Right renal pelvis (tissue), 4 donors: ENCODE measurements around the gene C22orf23. TPM values are rescaled to one million over a fixed set of nuclear protein-coding genes. Genes with fewer than 3 reads are reported as not detected.

Experiments
- DNase-seq, 4 donors: peaks; one replicate each; pipeline ENCODE4 v3.0.0-alpha.2; 2013; ENCODE audit warnings: low read depth in 4 of 4, low spot score in 3 of 4, missing footprints in 1 of 4
- polyA plus RNA-seq, 4 donors: library from polyadenylated mRNA; unstranded; fragments of 120-200 nt; gene quantifications; one replicate each; pipeline ENCODE4 v1.2.1, GENCODE V29; 2013; ENCODE audit not compliant: insufficient read length in 4 of 4

Gene C22orf23
- polyA plus RNA-seq, 4 donors: 6.1 to 8.0 (median 6.8) TPM

GRCh38 chr22:37929390-37929789 is 24.0 kb downstream of the C22orf23 start:
- DNase-seq: no peak

DNA sequence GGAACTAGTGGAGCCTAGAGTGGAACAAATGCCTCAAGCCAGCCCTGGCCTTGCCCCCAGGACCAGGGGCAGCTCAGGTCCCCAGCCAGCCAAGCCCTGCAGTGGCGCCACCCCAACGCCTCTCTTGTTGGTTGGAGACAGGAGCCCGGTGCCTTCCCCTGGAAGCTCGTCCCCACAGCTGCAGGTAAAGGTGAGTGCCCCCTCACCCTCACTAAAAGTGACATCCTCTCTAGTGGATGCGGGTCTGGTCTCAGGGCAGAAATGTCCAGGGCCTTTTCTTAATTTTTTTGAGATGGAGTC is 25.8 kb downstream of the C22orf23 start:
- no peak for DNase-seq

DNA sequence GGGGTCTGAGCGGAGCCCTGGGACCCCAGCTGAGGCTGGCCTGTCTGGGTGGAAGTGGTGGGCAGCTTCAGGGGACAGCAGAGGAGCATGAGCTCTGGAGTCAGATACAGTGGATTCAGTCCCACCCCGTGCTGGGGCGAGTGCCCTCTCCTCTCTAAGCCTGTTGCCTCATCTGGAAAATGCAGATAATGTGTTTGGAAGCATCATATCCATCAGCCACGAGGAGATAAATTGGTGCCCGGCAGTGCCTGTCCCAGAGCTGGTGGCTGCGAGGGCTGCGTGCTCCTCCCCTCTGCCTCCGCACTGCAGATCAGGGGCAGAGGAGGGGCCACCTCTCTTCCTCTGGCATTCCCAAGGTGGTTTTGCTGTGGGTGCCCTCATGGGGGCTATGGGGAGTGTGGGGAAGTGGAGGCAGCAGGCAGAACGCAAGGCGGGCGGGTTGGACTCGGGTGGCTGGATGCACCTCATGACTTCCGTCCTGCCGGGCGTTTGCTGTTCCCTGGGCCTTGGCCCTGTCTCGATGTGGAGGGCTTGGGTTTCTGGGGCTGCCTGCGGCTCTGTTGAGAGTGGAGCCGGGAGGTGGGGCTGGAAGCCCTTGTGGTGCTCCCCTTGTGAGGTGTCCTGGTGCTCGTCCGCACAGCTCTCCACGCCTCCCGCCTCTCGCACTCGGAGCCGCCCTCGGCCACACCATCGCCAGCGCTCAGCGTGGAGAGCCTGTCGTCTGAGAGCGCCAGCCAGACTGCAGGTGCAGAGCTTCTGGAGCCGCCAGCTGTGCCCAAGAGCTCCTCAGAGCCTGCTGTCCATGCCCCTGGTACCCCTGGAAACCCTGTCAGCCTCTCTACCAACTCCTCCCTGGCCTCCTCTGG is 26.4 kb downstream of the C22orf23 start:
- no peak for DNase-seq

GRCh38 chr22:37926358-37926757 is 27.0 kb downstream of the C22orf23 start:
- no peak for DNase-seq

DNA sequence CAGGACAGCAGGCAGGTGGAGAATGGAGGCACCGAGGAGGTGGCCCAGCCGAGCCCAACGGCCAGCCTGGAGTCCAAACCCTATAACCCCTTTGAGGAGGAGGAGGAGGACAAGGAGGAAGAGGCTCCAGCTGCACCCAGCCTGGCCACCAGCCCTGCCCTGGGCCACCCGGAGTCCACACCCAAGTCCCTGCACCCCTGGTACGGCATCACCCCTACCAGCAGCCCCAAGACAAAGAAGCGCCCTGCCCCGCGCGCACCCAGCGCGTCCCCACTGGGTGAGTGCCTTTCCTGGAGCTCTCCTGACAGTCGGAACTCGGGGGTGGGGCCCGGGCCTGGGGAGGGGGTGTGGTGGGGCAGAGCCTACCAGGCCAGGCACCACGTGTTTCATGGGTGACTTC is 27.6 kb downstream of the C22orf23 start:
- DNase-seq: no peak

- DNase-seq: peak in 1 of 4 donors; percentile 47
Measured at GRCh38 chr22:37925330-37925729, 28.1 kb downstream of the C22orf23 start.

DNA sequence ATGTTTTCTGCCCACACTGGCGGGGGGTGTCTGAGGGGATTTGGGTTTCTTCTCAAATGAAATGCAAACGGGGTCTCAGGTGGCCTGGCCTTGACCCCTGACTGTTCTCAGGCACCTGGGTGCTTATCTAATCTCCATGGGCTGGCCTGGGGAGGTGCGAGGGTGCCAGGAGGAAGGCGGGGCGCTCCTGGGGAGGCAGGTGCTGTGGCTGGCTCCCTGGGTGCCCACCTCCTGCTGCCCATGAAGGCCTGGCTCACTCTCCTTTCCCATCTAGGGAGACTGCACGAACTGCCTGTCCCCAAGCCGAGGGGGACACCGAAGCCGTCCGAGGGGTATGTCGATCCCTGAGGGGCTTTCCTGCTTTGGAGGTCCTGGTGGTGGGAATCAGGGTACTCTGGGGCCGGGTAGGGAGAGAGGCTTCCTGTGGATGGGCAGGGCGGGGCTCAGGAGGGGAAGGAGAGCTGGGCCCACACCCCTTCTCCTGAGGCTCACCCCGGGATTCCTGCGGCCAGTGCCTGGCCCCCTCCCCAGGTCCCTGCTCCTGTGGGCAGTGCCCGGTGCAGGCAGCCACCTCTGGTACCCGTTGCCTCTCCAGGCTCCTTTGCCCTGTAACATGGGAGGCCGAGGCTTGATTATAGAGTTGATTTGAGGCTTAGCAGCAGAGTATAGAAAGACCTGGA is 28.9 kb downstream of the C22orf23 start:
- no peak for DNase-seq

GRCh38 chr22:37923927-37924326 is 29.5 kb downstream of the C22orf23 start:
- no peak for DNase-seq

DNA sequence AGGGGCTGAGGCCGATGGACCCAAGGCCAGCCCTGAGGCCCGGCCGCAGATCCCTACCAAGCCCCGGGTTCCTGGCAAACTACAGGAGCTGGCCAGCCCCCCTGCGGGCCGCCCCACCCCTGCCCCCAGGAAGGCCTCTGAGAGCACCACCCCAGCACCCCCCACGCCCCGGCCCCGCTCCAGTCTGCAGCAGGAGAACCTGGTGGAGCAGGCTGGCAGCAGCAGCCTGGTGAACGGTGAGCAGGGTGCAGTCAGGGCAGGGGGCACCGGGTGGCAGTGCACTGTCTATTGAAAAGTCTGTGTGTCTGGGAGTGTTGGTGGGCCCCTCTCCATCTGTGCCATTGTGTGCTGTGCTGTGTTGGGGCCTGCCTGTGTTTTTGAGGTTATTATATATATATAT is 31.2 kb downstream of the C22orf23 start:
- no peak for DNase-seq

DNA sequence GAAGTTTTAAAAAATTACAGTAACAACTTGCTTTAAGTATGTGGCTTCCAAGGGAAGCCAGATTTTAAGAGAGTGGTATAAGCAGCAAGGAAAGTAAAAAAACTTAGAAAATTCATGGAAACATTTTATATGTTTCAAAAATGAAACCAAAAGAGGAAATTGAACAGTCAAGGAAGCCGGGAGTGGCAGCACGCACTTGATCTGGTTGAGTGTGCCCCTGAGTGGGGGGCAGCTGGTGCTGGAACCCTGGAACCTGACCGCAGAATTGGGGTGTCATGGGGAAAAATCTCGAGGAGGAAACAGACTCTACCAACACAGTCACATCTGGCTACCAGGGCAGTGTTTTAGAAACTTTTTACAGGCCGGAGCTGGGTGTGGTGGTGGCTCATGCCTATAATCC is 33.3 kb downstream of the C22orf23 start:
- DNase-seq: no peak

- DNase-seq: no peak
Measured at GRCh38 chr22:37918580-37919270, 34.7 kb downstream of the C22orf23 start.

- DNase-seq: no peak
Measured at GRCh38 chr22:37917874-37918548, 35.4 kb downstream of the C22orf23 start.

DNA sequence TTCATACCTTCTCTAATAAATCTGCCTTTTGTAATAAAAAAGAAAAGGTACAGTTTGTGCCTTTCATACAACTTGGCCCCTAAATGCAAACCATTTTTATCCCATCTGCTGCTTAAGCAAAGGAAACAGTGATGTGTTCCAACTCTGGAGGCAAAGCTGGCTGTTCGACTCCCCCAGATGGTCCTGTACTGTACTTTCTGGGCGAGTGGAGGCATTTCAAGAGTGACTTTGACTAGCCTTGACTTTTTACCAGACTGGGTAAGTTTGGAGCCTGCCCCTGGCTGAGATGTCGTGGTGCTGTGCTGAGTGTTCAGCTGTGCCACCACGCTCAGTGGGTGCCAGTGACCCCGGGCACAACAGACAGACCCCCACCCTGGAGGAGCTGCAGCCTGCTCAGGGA is 37.1 kb downstream of the C22orf23 start:
- no peak for DNase-seq

- no peak for DNase-seq
Measured at GRCh38 chr22:37913233-37913721, 40.1 kb downstream of the C22orf23 start.

DNA sequence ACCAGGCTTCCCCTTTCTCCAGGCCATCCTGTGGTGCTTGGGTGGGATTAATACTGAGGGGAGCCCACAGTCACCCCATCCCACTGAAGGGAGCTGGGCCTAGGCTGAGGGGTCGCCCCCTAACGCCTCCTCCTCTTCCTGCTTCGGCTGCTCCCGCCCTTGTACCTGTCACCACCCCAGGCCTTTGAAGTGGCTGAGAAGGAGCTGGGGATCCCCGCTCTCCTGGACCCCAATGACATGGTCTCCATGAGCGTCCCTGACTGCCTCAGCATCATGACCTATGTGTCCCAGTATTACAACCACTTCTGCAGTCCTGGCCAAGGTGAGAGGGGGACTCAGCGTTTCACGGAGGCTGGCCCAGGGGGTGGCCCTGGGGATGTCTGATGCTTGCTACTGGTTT is 41.2 kb downstream of the C22orf23 start:
- DNase-seq: no peak

- no peak for DNase-seq
Measured at GRCh38 chr22:37911697-37912096, 41.7 kb downstream of the C22orf23 start.

GRCh38 chr22:37910890-37911672 is 42.3 kb downstream of the C22orf23 start:
- no peak for DNase-seq

DNA sequence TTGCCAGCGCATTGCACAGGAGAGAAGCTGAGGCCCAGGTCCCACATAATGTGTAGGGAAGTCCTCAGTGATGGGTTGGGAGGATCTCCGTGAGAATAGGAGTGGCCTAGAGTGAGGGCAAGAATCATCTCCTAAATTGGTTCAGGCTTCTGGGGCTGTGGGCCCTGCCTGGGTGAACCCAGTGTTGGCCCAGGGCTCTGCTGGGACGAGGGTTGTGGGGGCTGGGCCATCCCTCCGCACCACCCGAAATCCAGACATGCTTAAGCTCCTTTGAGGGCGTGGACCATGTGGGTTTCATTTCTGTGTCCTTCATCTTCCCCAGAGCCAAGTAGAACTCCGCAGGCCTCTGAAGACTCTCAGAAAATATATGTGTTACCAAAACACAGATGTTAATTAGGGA is 43.6 kb downstream of the C22orf23 start:
- no peak for DNase-seq

GRCh38 chr22:37907036-37907954 is 46.1 kb downstream of the C22orf23 start:
- no peak for DNase-seq
